MM.1S (cell line): ENCODE data around the gene ECHS1.

Experiments used
- DNase-seq: peaks from one replicate; pipeline ENCODE4 v3.0.0-alpha.2; 2015
- H2AFZ ChIP-seq: fragments of 300-600 bp; sonication (generic); 2 replicates; pipeline ENCODE4 v1.6.0; 2016; ENCODE audit warnings: antibody characterized with exemption, low read length
- H3F3A ChIP-seq: fragments of 300-600 bp; sonication (generic); 2 replicates; pipeline ENCODE4 v1.6.1; 2016; ENCODE audit warnings: mild to moderate bottlenecking, antibody characterized with exemption, low read length, moderate library complexity, mixed read lengths; ENCODE audit not compliant: insufficient read depth
- H3K27ac ChIP-seq: fragments of 300-600 bp; sonication (generic); 2 replicates; pipeline ENCODE4 v1.5.1; 2016; ENCODE audit warnings: mild to moderate bottlenecking, low read length
- H3K27me3 ChIP-seq: fragments of 300-600 bp; sonication (generic); replicated peaks from 2 replicates; pipeline ENCODE4 v1.6.0; 2016; ENCODE audit warnings: low read length; ENCODE audit not compliant: insufficient read depth
- H3K36me3 ChIP-seq: fragments of 300-600 bp; sonication (generic); replicated peaks from 2 replicates; pipeline ENCODE4 v1.6.1; 2016; ENCODE audit warnings: mild to moderate bottlenecking, low read length, mixed read lengths; ENCODE audit not compliant: insufficient read depth
- H3K4me1 ChIP-seq: fragments of 300-600 bp; sonication (generic); 2 replicates; pipeline ENCODE4 v1.6.1; 2016; ENCODE audit warnings: low read length, mixed read lengths
- H3K4me2 ChIP-seq: fragments of 300-600 bp; sonication (generic); 2 replicates; pipeline ENCODE4 v1.6.0; 2016; ENCODE audit warnings: low read depth, low read length
- H3K4me3 ChIP-seq: fragments of 300-600 bp; sonication (generic); 2 replicates; pipeline ENCODE4 v1.5.1; 2016; ENCODE audit warnings: low read length, mixed read lengths
- H3K79me2 ChIP-seq: fragments of 300-600 bp; sonication (generic); 2 replicates; pipeline ENCODE4 v1.6.1; 2016; ENCODE audit warnings: mixed run types, low read length, mixed read lengths
- H3K9ac ChIP-seq: fragments of 300-600 bp; sonication (generic); 2 replicates; pipeline ENCODE4 v1.6.1; 2016; ENCODE audit warnings: low read length, mixed read lengths
- H3K9me2 ChIP-seq: fragments of 300-600 bp; sonication (generic); replicated peaks from 2 replicates; pipeline ENCODE4 v1.6.1; 2016; ENCODE audit warnings: mild to moderate bottlenecking, low read length, mixed read lengths; ENCODE audit not compliant: insufficient read depth
- H3K9me3 ChIP-seq: fragments of 300-600 bp; sonication (generic); replicated peaks from 2 replicates; pipeline ENCODE4 v1.6.1; 2016; ENCODE audit warnings: mild to moderate bottlenecking, low read length, mixed read lengths; ENCODE audit not compliant: insufficient read depth
- H4K20me1 ChIP-seq: fragments of 300-600 bp; sonication (generic); 2 replicates; pipeline ENCODE4 v1.6.1; 2016; ENCODE audit warnings: mild to moderate bottlenecking, low read length, moderate library complexity, mixed read lengths; ENCODE audit not compliant: insufficient read depth
- EZH2 ChIP-seq: fragments of 300-600 bp; sonication (generic); optimal IDR thresholded peaks from 2 replicates; pipeline ENCODE3; 2017; ENCODE audit warnings: low read depth, mild to moderate bottlenecking, antibody characterized with exemption, low read length, mixed read lengths
- EZH2phosphoT487 ChIP-seq: fragments of 300-600 bp; sonication (generic); IDR thresholded peaks from 2 replicates; pipeline ENCODE4 v1.6.1; 2018; ENCODE audit warnings: antibody characterized with exemption, low read length
- TF ChIP-seq, protein P1 (sequence below): fragments of 300-600 bp; sonication (generic); IDR thresholded peaks from 2 replicates; pipeline ENCODE4 v1.5.1; 2016; ENCODE audit warnings: antibody characterized with exemption, low read length, mixed read lengths

The ECHS1 gene

DNA sequence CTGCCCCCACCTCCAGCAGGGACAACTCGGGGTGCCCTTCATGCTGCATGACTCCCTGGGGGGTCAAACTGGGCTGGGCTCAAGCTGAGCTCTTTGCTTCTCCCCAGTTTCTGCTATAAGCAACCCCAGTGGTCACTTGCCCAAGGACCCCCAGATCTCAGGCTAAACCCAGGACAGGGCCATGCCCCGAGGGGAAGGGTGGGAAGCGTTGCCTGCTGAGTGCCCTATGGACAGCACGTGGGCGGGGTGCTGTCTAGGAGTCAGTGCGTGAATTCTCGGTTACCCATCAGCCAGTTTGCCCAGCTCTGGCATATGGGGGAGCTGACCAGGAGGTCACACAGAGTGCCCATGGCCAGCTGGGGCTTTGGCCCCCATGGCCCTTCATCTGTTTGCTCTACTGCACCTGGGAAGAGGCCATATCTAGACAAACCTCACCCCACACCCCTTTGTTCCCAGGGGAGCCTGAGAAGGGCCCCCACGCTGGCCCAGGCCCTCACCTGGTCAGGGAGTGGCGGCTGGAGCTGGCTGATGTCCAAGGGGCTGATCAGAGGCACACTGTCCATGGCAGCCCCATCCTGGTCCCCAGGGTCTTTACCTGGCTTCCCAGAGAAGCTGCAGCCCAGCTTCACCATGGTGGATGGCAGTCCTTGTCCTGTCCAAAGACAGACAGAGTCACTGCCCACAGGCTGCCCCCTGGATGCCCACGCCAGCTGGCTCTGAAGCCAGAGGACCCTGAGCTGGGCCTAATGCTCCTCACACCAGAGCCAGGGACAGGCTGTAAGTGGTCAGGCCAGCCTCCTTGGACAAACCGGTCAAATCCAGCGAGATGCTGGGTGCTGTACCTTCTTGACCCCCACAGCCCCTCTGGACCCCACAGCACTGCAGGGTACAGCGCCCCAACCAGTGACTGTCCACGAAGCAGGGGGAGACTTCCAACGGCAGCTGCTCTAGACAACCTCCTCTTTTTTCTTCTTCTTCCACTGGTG lies 44.5 kb downstream of the ECHS1 start:
- no peak overlapping the region for H3K27ac ChIP-seq
- no peaks in the 10 kb centered on the region for H3K9me2 ChIP-seq
- H3K79me2 ChIP-seq, result no peaks in the 10 kb centered on the region
- no peaks in the 10 kb centered on the region for H4K20me1 ChIP-seq
- H3K9ac ChIP-seq, result no peak overlapping the region
- H3K27me3 ChIP-seq, result peaks cover 71% of the 10 kb centered on the region
- no peak overlapping the region for H3K4me2 ChIP-seq
- H3K4me1 ChIP-seq, result no peaks in the 10 kb centered on the region
- no peaks in the 10 kb centered on the region for H3K36me3 ChIP-seq
- H3K4me3 ChIP-seq, result no peak overlapping the region
- H3K9me3 ChIP-seq, result no peaks in the 10 kb centered on the region
- H2AFZ ChIP-seq, result no peak overlapping the region
- TF ChIP-seq EZH2 (no peak), EZH2phosphoT487 (no peak)
- TF ChIP-seq, protein P1, sequence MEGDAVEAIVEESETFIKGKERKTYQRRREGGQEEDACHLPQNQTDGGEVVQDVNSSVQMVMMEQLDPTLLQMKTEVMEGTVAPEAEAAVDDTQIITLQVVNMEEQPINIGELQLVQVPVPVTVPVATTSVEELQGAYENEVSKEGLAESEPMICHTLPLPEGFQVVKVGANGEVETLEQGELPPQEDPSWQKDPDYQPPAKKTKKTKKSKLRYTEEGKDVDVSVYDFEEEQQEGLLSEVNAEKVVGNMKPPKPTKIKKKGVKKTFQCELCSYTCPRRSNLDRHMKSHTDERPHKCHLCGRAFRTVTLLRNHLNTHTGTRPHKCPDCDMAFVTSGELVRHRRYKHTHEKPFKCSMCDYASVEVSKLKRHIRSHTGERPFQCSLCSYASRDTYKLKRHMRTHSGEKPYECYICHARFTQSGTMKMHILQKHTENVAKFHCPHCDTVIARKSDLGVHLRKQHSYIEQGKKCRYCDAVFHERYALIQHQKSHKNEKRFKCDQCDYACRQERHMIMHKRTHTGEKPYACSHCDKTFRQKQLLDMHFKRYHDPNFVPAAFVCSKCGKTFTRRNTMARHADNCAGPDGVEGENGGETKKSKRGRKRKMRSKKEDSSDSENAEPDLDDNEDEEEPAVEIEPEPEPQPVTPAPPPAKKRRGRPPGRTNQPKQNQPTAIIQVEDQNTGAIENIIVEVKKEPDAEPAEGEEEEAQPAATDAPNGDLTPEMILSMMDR, result no peak
- DNase-seq, result no peak
- H3F3A ChIP-seq, result no peaks in the 10 kb centered on the region

DNA sequence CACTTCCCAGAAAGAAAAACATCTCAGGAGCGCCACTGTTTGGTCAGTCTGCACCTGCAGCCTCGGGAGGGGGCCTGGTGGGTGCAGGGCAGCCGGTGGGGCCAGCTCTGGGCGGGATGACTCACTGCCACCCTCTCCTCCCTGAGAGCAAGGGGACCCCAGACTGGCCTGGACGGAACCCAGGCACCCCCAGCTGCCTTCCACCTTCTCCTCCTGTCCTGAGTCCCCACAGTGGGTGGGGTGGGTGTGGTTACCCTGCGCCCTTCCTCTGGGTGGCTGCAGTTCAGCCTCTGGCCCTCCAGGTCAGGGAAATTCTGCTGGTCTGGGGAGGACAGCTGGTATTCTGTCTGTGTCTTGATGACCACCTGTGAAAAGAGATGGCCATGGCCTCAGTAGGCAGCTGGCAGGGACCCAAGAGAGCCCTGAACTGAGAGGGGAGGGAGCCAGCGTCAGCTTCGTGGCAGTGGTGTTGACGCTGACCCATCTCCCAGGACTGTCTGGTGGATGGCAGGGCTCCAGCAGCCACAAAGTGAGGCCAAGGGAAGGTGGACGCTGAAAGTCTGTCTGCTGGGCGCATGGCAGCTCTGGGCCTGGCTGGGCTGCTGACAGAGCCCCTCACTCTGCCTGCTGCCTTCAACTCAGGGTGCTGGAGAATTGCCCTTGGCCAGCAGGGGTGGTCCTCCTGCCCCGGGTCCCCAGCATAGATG lies 45.4 kb downstream of the ECHS1 start:
- Histone ChIP-seq H3K4me1 (no peaks in the 10 kb centered on the region), H3F3A (no peaks in the 10 kb centered on the region), H3K27me3 (peaks cover 68% of the 10 kb centered on the region), H3K79me2 (no peaks in the 10 kb centered on the region), H4K20me1 (no peaks in the 10 kb centered on the region), H3K9ac (no peak overlapping the region), H3K27ac (no peak overlapping the region), H3K36me3 (no peaks in the 10 kb centered on the region), H3K9me2 (no peaks in the 10 kb centered on the region), H3K4me3 (no peak overlapping the region), H2AFZ (no peak overlapping the region), H3K9me3 (no peaks in the 10 kb centered on the region), H3K4me2 (no peak overlapping the region)
- TF ChIP-seq, protein P1, result no peak
- TF ChIP-seq EZH2, result no peak
- no peak for TF ChIP-seq EZH2phosphoT487
- no peak for DNase-seq

DNA sequence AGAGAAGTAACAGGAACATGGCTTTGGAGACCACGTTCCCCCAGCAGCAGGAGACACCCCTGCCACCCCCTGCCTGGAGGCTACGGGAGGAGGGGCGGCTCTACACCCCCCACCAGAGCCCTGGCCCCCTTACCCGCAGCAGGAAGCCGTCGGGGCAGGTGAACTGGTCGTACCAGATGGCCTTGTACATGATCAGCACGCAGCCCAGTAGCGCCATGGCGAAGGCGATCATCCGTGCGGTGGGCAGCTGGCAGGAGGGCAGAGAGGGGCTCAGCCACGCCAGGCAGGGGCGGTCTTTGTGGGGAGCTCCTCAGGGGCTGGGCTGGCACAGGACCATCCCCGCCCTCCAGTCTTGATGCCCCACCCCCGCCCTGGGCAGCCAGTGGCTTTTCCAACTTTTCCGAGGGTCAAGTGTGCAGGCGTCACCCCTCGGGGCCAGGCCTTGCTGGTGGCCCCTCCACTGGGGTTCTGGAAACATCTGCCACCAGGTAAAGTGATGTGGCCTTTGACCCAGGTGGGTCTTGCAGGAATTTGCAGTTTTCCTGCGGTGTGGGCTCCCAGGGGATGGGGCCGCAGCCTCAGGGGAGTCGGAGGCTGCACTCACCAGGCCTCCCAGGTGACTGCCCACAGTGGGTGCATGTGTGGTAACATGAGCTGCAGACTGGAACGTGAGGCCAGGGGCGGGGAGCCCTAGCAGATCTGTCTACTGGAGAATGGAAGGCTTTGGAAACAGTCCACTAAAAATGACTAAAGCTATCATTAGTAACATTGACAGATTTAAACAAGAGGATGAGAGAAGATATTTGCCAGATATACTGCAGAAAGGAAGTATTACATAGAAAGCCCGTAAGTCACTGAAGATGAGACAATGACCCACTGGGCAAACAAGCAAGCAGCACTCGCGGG lies 46.2 kb downstream of the ECHS1 start:
- Histone ChIP-seq H3K79me2 (no peaks in the 10 kb centered on the region), H3K27me3 (peaks cover 60% of the 10 kb centered on the region), H3K9ac (no peak overlapping the region), H3K4me1 (no peaks in the 10 kb centered on the region), H3F3A (no peaks in the 10 kb centered on the region), H3K36me3 (no peaks in the 10 kb centered on the region), H3K4me3 (no peak overlapping the region), H3K9me2 (no peaks in the 10 kb centered on the region), H2AFZ (no peak overlapping the region), H4K20me1 (no peaks in the 10 kb centered on the region), H3K9me3 (no peaks in the 10 kb centered on the region), H3K4me2 (no peak overlapping the region), H3K27ac (no peak overlapping the region)
- no peak for DNase-seq
- TF ChIP-seq, protein P1, result no peak
- no peak for TF ChIP-seq EZH2
- no peak for TF ChIP-seq EZH2phosphoT487
